Type B pancreatic cell (in vitro differentiated cells): Measurements from ENCODE around the gene H2BK1. TPM values are rescaled to one million over a fixed set of nuclear protein-coding genes. Genes with fewer than 3 reads are reported as not detected.
A peak's percentile ranks its signal among the peaks of the same experiment; 100 is the strongest.

Experiments
- DNase-seq: peaks from one replicate; pipeline ENCODE4 v3.0.0; 2021; ENCODE audit warnings: mixed read lengths; ENCODE audit not compliant: unreplicated experiment; ENCODE audit errors: extremely low spot score
- H3K27ac Mint-ChIP-seq: 2 replicates; pipeline ENCODE4 v1.8.0; 2021; ENCODE audit warnings: mild to moderate bottlenecking, mixed read lengths
- H3K27me3 Mint-ChIP-seq: 2 replicates; pipeline ENCODE4 v1.8.0; 2021; ENCODE audit warnings: mixed read lengths
- H3K36me3 Mint-ChIP-seq: 2 replicates; pipeline ENCODE4 v1.8.0; 2021; ENCODE audit warnings: mixed read lengths
- H3K4me1 Mint-ChIP-seq: one replicate; pipeline ENCODE4 v1.8.0; 2021; ENCODE audit warnings: mixed read lengths; ENCODE audit not compliant: unreplicated experiment
- H3K4me3 Mint-ChIP-seq: 2 replicates; pipeline ENCODE4 v1.8.0; 2021; ENCODE audit warnings: mild to moderate bottlenecking, mixed read lengths
- H3K9me3 Mint-ChIP-seq: 2 replicates; pipeline ENCODE4 v1.8.0; 2021; ENCODE audit warnings: mixed read lengths
- CTCF ChIP-seq: fragments of 200-600 bp; sonication (generic); conservative IDR thresholded peaks from 2 replicates; pipeline ENCODE4 v1.5.0; 2021; ENCODE audit warnings: antibody characterized with exemption, mild to moderate bottlenecking
- total RNA-seq: library from RNA; stranded (reverse); gene quantifications from 2 replicates; pipeline ENCODE4 v1.2.1, GENCODE V29; 2021; ENCODE audit warnings: low replicate concordance

The H2BK1 gene
- total RNA-seq, 1 donor from 2014 or later: not detected

- H3K36me3 Mint-ChIP-seq: no peaks in the 10 kb centered on the region
- no peak overlapping the region for H3K27ac Mint-ChIP-seq
- TF ChIP-seq CTCF: no peak
- peaks cover 15% of the 10 kb centered on the region for H3K4me1 Mint-ChIP-seq
- no peaks in the 10 kb centered on the region for H3K27me3 Mint-ChIP-seq
- H3K9me3 Mint-ChIP-seq: no peaks in the 10 kb centered on the region
- DNase-seq: no peak
- no peak overlapping the region for H3K4me3 Mint-ChIP-seq
Observed at GRCh38 chr7:151237244-151238189, 27.2 kb upstream of the H2BK1 start.

- Mint-ChIP-seq H3K9me3 (no peaks in the 10 kb centered on the region), H3K4me3 (no peak overlapping the region), H3K36me3 (no peaks in the 10 kb centered on the region), H3K27me3 (no peaks in the 10 kb centered on the region), H3K4me1 (peaks cover 23% of the 10 kb centered on the region), H3K27ac (no peak overlapping the region)
- no peak for TF ChIP-seq CTCF
- no peak for DNase-seq
Observed at GRCh38 chr7:151236406-151236805, 26.1 kb upstream of the H2BK1 start.

- Mint-ChIP-seq H3K4me1 (peaks cover 21% of the 10 kb centered on the region), H3K36me3 (no peaks in the 10 kb centered on the region), H3K27me3 (no peaks in the 10 kb centered on the region), H3K4me3 (peak overlapping the region; percentile 80), H3K9me3 (no peaks in the 10 kb centered on the region), H3K27ac (no peak overlapping the region)
- no peak for TF ChIP-seq CTCF
- DNase-seq: no peak
Observed at GRCh38 chr7:151235091-151235787, 25.0 kb upstream of the H2BK1 start.

GRCh38 chr7:151233804-151234203 is 23.5 kb upstream of the H2BK1 start:
- peaks cover 21% of the 10 kb centered on the region for H3K4me1 Mint-ChIP-seq
- no peaks in the 10 kb centered on the region for H3K36me3 Mint-ChIP-seq
- H3K27me3 Mint-ChIP-seq: no peaks in the 10 kb centered on the region
- no peak for DNase-seq
- peak overlapping the region; percentile 98 for H3K4me3 Mint-ChIP-seq
- no peak for TF ChIP-seq CTCF
- peak overlapping the region; percentile 90 for H3K27ac Mint-ChIP-seq
- no peaks in the 10 kb centered on the region for H3K9me3 Mint-ChIP-seq

- H3K27ac Mint-ChIP-seq: peak overlapping the region; percentile 90
- no peaks in the 10 kb centered on the region for H3K27me3 Mint-ChIP-seq
- H3K4me3 Mint-ChIP-seq: peak overlapping the region; percentile 98
- H3K36me3 Mint-ChIP-seq: no peaks in the 10 kb centered on the region
- no peak for DNase-seq
- no peak for TF ChIP-seq CTCF
- H3K4me1 Mint-ChIP-seq: peaks cover 25% of the 10 kb centered on the region
- H3K9me3 Mint-ChIP-seq: no peaks in the 10 kb centered on the region
Observed at GRCh38 chr7:151232917-151233701, 22.8 kb upstream of the H2BK1 start.
